Measurements from ENCODE around the gene HMG20A.

DNA sequence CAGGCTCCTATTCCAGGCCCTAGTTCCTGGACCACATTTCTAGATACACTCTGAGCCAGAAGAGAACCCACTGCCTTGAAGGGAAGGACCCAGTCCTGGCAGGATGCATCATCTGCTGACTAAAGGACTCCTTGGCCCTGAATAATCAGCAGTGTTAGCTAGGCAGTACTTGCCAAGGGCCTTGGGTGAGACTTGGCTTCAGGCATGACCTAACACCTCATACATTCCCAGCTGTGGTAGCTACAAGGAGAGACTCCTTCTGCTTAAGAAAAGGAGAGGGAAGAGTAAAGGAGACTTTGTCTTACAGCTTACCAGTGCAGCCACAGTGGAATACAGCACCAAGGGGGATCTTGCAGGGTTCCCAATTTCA, 27.2 kb upstream of the HMG20A start:
- TF ChIP-seq GATA2 (IDR thresholded peaks at IDR 0.05; ENCODE audit: low read depth, low read length) = no peak
- TF ChIP-seq GATA3 (IDR thresholded peaks at IDR 0.05; ENCODE audit: low read depth, low read length) = no peak

All from SH-SY5Y (cell line).